ENCODE data around the gene GNAO1.

DNA sequence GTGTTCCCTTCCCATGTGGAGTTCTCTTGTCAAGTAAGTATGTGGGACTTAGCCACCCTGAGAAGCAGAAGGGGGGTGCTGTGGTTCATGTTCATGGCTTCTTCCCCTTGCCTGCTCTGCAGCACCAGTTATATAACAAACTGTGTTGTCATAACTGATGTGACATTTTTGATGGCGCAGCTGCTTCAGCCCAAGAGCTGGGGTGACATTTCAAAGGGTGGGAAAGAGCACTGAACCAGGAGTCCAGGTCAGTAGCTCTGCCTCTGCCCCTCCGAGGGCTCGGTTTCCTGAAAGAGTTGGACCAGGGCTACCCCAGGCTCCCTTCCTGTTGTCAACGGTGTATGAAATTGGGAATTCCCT is 7.4 kb downstream of the GNAO1 start:
- TF ChIP-seq, protein P1, sequence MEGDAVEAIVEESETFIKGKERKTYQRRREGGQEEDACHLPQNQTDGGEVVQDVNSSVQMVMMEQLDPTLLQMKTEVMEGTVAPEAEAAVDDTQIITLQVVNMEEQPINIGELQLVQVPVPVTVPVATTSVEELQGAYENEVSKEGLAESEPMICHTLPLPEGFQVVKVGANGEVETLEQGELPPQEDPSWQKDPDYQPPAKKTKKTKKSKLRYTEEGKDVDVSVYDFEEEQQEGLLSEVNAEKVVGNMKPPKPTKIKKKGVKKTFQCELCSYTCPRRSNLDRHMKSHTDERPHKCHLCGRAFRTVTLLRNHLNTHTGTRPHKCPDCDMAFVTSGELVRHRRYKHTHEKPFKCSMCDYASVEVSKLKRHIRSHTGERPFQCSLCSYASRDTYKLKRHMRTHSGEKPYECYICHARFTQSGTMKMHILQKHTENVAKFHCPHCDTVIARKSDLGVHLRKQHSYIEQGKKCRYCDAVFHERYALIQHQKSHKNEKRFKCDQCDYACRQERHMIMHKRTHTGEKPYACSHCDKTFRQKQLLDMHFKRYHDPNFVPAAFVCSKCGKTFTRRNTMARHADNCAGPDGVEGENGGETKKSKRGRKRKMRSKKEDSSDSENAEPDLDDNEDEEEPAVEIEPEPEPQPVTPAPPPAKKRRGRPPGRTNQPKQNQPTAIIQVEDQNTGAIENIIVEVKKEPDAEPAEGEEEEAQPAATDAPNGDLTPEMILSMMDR (IDR thresholded peaks at IDR 0.05) = no peak
- TF ChIP-seq EZH2 (IDR thresholded peaks at IDR 0.05) = no peak

Measured in neural progenitor cell (in vitro differentiated cells).